Measurements from ENCODE around the gene GNB1L.

- no peak for TF ChIP-seq CTCF (conservative IDR thresholded peaks at IDR 0.05)
- no peak for TF ChIP-seq EZH2 (IDR thresholded peaks at IDR 0.05; ENCODE audit: low read depth)
Observed at GRCh38 chr22:19843857-19844376, 10.8 kb downstream of the GNB1L start.
